ENCODE results near the gene LEMD2.
"Not testable (repeated sequence)": the region's sequence is repeated elsewhere in the genome, so short reads cannot be mapped to it uniquely, and the experiment has no call there.

Gene LEMD2

GRCh38 chr6:33788694-33789549, at the start of gene LEMD2:
LEMD2 (minus strand) TSS chr6:33789130; CDS start chr6:33789116, 14 bp downstream.
- peak; percentile 85 for DNase-seq

- DNase-seq, result peak; percentile 85
Observed at GRCh38 chr6:33837971-33838665, 49.2 kb upstream of the LEMD2 start.

- DNase-seq, result no peak
Observed at GRCh38 chr6:33836806-33837469, 48.0 kb upstream of the LEMD2 start.

GRCh38 chr6:33834401-33835392, 45.8 kb upstream of the LEMD2 start:
- DNase-seq, result no peak

DNA sequence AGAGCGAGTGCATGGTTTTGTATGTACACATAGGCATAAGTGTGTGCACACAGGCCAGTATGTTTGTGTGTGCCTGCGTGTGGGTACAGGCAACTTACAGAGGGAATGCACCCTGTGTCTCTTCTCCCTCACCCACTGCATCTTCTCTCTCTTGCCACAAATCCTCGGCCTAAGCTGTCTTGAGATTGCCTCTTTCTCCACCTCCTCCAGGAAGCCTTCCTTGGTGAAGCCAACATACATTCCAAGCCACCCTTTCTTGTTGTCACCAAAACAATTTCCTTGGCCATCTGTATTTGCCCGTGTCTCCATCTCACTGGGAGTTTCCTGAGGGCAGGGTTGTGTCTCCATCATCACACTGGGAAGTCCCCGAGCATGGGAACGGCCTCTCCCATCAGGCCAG, 44.7 kb upstream of the LEMD2 start:
- DNase-seq, result no peak

DNA sequence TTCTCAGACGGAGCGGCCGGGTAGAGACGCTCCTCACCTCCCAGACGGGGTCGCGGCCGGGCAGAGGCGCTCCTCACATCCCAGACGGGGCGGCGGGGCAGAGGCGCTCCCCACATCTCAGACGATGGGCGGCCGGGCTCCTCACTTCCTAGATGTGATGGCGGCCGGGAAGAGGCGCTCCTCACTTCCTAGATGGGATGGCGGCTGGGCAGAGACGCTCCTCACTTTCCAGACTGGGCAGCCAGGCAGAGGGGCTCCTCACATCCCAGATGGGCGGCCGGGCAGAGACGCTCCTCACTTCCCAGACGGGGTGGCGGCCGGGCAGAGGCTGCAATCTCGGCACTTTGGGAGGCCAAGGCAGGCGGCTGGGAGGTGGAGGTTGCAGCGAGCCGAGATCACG, 43.9 kb upstream of the LEMD2 start:
- DNase-seq, result not testable (repeated sequence)

- not testable (repeated sequence) for DNase-seq
Observed at GRCh38 chr6:33831725-33832124, 42.8 kb upstream of the LEMD2 start.

DNA sequence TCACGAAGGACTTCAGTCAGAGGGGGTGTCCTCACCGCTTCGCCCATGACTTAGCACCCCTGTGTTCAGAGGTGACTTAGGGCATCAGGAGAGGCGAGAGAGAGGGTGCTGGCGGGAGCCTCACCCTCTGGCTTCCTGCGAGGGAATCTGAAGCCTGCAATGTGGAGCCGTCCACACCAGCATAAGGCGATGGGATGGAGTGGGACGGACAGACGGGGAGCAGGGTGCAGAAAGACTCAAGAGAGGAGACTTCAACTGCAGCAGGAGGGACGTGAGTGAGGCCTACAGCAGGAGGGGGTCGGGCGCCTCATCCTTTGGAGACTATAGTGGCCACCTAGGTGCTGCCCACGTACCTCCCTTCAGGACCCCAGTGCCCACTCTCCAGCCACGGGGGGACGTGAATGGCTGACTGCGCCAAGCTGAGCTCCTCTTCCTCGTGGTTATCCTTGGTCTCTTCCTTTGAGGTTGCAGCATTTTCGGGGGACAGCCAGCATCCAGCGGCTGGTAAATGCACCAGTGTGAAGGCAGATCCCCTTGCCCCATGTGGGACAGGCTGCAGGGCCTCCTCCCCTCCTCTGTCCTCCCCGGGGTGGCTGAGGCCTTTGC, 41.8 kb upstream of the LEMD2 start:
- no peak for DNase-seq

DNA sequence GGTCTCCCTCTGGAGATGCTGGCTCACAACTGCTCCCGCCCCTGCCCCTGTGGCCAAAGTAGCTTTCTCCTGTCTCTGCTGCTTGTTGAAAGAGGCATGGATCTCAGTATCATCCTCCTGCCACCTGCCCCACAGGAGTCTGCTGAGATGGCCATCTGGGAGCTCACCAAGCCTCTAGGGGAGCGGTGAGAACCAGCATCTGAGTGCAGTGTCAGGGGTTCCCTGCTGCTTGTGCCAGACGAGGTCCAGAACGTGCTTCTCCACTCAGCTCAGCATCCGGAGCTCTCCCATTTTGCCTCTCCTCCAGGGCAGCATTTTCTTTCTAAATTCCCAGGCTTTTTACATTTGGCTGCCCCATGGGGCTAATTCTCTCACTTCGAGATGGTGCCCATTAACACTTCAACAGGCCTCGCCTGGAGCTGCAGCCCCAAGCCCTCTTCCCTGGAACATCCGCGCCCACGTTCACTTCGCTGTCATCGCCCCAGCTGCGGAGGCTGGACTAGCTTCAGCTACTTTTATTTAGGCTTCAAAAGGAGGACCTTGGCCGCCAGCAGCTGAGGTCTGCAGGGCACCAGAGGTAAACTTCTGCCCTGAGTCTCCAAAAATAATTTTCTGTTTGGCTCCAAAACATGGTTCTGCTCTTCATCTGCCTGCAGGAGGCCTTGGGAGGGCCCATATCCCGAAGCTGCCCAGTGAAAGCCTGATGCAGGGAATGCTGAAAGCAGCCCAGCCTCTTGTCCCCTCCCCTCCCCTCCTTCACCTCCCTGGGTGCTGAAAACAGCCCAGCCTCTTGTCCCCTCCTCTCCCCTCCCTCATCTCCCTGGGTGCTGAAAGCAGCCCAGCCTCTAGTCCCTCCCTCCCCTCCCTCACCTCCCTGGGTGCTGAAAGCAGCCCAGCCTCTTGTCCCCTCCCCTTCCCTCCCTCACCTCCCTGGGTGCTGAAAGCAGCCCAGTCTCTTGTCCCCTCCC, 40.1 kb upstream of the LEMD2 start:
- no peak for DNase-seq

GRCh38 chr6:33828452-33828763, 39.5 kb upstream of the LEMD2 start:
- DNase-seq, result no peak

DNA sequence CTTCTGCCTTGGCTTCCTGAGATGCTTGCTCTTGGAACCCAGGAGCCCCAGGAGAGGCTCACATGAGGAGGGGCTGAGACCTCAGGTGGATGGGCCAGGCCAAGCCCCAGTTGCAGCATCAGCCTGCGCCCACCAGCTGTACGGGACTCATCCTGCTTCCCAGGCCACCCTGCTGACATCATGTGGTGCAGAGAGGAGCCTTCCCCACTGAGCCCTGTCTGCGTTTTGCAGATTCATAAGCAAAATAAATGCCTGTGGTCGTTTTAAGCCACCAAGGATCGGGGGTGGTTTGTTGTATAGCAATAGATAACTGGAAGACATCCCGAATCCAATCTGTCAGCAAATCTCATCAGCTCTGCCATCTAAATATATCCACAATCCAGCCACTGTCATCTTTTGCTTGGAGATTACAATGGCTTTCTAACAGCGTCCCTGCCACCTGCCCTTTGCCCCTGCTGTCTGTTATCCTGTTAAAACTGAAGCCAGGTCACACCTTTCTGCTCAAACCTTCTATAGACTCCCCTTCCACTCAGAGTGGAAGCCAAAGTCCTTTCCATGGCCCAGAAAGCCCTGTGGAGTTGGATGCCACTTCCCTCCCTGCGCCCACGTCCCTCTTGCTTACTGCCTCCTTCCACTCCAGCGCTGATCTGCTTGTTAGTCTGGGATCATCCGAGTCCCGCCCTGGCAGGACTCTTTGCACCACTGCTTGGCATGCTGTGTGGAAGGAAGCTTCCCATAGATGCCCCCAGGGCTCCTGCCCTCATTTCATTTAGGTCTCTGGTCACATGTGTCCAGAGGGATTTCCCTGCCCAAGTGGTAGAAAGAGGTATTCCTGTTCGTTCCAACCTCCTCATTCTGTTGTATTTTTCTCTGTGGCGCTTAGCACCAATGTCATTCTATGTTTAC, 38.9 kb upstream of the LEMD2 start:
- no peak for DNase-seq

GRCh38 chr6:33826537-33826936, 37.6 kb upstream of the LEMD2 start:
- no peak for DNase-seq

DNA sequence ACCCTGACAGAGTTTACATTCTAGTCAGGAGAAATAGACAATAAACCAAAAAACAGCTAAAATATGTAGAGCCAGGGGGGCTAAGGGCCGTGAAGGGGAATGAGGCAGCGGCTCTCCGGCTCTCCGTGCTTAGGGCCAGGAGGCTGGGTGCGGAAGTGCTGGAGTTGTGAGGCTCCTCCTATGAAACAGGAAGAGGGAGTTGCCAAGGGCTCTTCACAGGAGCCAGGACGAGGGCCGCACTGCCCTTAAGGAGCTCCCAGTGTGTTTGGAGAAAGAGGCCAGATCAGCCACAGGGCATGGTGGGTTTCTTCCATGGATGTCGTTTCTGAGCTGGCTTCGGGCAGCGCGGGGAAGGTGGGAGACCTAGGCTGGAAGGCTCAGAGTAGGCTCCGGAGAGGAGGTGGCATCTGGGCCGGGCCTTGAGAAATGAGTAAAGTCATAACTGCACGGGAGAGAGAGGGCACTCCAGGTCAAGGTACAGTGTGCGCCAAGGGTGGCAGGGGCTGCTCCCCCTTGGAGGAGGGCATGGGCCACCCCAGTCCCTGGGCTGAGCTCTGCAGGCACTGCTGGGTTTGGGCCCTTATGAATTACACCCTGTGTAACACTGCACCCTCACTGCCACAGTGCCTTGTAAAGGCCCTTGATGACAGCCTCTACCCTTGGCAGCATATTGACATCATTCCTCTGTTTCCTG, 35.7 kb upstream of the LEMD2 start:
- no peak for DNase-seq

- DNase-seq, result no peak
Observed at GRCh38 chr6:33823806-33824205, 34.9 kb upstream of the LEMD2 start.

DNA sequence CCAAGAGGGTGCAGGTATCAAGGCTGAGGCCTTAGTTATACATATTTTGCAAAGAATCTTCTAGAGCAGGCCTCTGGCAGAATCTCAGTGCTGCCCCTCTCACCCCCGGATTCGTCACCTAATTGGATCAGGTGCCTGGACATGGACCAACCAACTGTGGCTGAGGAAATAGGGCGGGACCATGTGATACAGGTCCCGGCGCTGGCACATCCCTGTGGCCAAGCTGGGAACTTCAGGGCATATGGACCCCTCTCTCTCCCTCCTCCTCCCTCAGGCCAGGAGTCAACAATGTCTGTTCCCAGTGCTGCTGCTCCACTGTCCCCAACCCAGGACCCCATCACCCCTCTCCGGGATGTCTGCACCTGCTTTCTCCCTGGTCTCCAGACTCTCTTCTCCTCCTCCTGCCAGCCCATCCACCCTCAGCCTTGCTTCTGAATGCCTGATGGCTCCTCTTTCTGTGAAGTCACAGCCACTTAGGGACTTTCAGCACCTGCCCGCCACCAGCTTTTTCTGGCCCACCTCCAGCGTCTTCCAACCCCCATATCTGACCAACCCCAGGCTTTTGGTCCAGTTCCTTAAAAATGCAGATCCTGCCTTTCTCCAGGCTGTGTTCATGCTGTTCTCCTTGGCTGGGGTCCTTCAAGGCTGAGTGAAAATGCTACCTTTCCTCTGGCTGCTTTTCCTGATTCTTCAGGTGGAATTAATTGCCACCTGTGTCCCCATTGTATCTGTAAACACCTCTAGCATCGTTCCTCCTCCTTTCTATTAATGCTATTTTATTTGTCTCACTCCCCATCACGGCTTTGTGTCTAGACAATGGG, 33.9 kb upstream of the LEMD2 start:
- DNase-seq, result peak; percentile 50

DNA sequence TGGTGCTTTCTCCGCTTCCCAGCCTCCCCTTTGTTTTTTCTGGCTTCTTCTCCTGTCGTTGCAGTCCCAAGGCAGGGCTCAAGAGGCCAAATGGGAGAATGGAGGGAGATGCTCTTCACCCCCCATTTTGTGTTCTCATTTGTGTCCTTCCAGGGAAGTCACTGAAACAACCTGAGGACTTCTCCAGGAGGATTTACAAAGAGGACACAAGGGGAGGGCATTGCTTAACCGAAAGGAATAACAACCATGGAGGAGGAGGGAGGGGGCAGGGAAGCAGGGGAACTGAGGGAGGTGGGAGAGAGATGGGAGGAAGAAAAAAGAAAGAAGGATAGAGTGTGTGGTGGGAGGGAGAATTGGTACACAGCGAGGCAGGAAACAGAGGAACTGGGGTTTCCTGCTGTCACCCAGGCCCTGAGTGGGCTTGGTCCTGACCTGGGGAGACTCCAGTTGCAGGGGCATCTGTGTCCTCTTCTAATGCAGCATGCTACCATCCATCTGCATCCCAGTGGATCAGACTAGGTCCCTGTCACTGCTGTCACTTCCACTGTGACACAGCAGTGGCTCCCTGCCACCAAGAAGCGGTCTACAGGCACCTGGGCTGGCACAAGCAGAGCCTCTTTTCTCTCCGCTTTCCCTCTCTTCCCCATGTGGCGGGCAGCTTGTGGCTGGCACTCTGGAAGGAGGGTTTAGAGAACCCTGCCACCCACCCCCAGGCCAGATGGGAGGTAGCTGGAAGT, 32.0 kb upstream of the LEMD2 start:
- DNase-seq, result no peak

- DNase-seq, result no peak
Observed at GRCh38 chr6:33820243-33820642, 31.3 kb upstream of the LEMD2 start.

DNA sequence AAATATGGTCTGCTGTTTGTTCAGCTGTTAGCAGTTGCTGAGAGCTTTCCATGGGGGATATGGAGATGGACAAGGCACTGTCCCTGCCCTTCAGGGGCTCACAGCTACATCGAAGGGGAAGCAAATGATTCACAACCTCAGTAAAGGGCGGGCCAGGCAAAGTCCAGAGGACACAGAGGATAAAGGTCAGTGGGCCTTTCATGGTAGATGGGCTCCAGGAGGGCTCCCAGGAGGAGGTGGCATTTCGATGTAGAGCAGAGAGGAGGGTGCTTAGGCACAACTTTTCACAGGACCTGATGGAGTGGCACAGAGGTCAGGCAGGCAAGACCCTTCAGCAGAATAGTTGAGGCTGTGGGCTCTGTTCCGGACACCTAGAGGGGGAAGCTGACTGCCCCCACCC, 30.1 kb upstream of the LEMD2 start:
- DNase-seq, result no peak

Measured in NCI-H226 (cell line).